ENCODE data around the gene WDR73.

GRCh38 chr15:84598250-84598649, 55.8 kb downstream of the WDR73 start:
- TF ChIP-seq CTCF (conservative IDR thresholded peaks at IDR 0.05; ENCODE audit: low read depth, low read length) (no peak), MXI1 (IDR thresholded peaks at IDR 0.05; ENCODE audit: borderline replicate concordance, low read depth, low read length) (no peak), RFX5 (IDR thresholded peaks at IDR 0.05; ENCODE audit: low read depth, low read length) (no peak), POLR2A (IDR thresholded peaks at IDR 0.05; ENCODE audit: low read depth, low read length) (no peak), USF2 (IDR thresholded peaks at IDR 0.05; ENCODE audit: low read depth, low read length) (peak; percentile 39; the same call in 1 of the 2 replicates), MAFK (IDR thresholded peaks at IDR 0.05; ENCODE audit: low read depth, low read length) (no peak)
